Endothelial cell of umbilical vein (primary cell): Measurements from ENCODE around the gene INSYN2B. TPM values are rescaled to one million over a fixed set of nuclear protein-coding genes. Genes with fewer than 3 reads are reported as not detected.

Experiments
- BruUV-seq: library from RNA; stranded (reverse); fragments of 400-500 nt; replicated peaks from 2 replicates; lab custom pipeline; 2021; lab: Mats Ljungman, UMichigan
- CTCF ChIA-PET: fragments of 300-600, 350-600 bp; sonication (Branson Sonifier 250); formaldehyde crosslinking; loops from one replicate; lab custom pipeline; 2021; ENCODE audit warnings: antibody characterized with exemption, inconsistent platforms; lab: Charles Lee
- POLR2A ChIA-PET: fragments of 300-600, 350-600 bp; sonication (Branson Sonifier 250); formaldehyde crosslinking; loops from one replicate; lab custom pipeline; 2021; ENCODE audit warnings: antibody characterized with exemption, inconsistent platforms; lab: Charles Lee
- DNase-seq: peaks from one replicate; pipeline ENCODE4 v3.0.0-alpha.2; 2011; ENCODE audit warnings: low read depth, low spot score
- FAIRE-seq: peaks from 2 replicates; lab custom pipeline; 2011; peaks lifted over from hg19 to GRCh38; lab: Jason Lieb, UNC
- H2AFZ ChIP-seq: 2 replicates; pipeline ENCODE4 v1.6.0; 2012; ENCODE audit warnings: low read depth, low read length, control low read depth, inconsistent platforms
- H3K27ac ChIP-seq: 2 replicates; pipeline ENCODE4 v1.5.1; 2011; ENCODE audit warnings: low read depth, mild to moderate bottlenecking, control low read depth, low read length, moderate library complexity; ENCODE audit not compliant: insufficient read depth
- H3K27me3 ChIP-seq, 2 experiments: 2 replicates each; pipeline versions ENCODE4 v1.6.0 to v1.6.1; 2011; ENCODE audit warnings: low read length in 2 of 2, mixed read lengths in 1 of 2; ENCODE audit not compliant: control insufficient read depth in 2 of 2, insufficient read depth in 2 of 2
- H3K36me3 ChIP-seq, 2 experiments: 2 replicates in 1 of 2; 3 replicates in 1 of 2; pipeline ENCODE4 v1.5.1; 2011; ENCODE audit warnings: low read length in 2 of 2, mild to moderate bottlenecking in 1 of 2, moderate library complexity in 1 of 2; ENCODE audit not compliant: control insufficient read depth in 2 of 2, insufficient read depth in 2 of 2; ENCODE audit errors: extremely low read depth in 1 of 2
- H3K4me1 ChIP-seq: 3 replicates; pipeline ENCODE4 v1.5.1; 2011; ENCODE audit warnings: mild to moderate bottlenecking, low read length; ENCODE audit not compliant: control insufficient read depth, insufficient read depth; ENCODE audit errors: extremely low read depth
- H3K4me2 ChIP-seq: 2 replicates; pipeline ENCODE4 v1.6.1; 2011; ENCODE audit warnings: low read length, control low read depth, mixed read lengths; ENCODE audit not compliant: insufficient read depth
- H3K4me3 ChIP-seq, 3 experiments: fragments of 200-600 bp in 1 of 3; sonication (generic), shearing (Covaris generic) in 1 of 3; replicated peaks in 1 of 3; 2 replicates each; pipeline ENCODE4 v1.5.1; 2011 to 2016; ENCODE audit warnings: control low read depth in 3 of 3, low read length in 3 of 3, mild to moderate bottlenecking in 2 of 3, inconsistent platforms in 1 of 3, low read depth in 1 of 3, moderate library complexity in 1 of 3; ENCODE audit not compliant: insufficient read depth in 1 of 3
- H3K79me2 ChIP-seq: 2 replicates; pipeline ENCODE4 v1.6.0; 2012; ENCODE audit warnings: low read length, inconsistent platforms; ENCODE audit not compliant: control insufficient read depth, insufficient read depth
- H3K9ac ChIP-seq: replicated peaks from 2 replicates; pipeline ENCODE3; 2011; ENCODE audit warnings: low read length, control low read depth; ENCODE audit not compliant: insufficient read depth; ENCODE audit errors: extremely low read depth
- H3K9me1 ChIP-seq: replicated peaks from 3 replicates; pipeline ENCODE4 v1.6.0; 2011; ENCODE audit warnings: mild to moderate bottlenecking, low read length; ENCODE audit not compliant: control insufficient read depth, insufficient read depth; ENCODE audit errors: extremely low read depth
- H3K9me3 ChIP-seq: replicated peaks from 2 replicates; pipeline ENCODE4 v1.5.1; 2012; ENCODE audit warnings: low read length, inconsistent platforms; ENCODE audit not compliant: control insufficient read depth, insufficient read depth
- H4K20me1 ChIP-seq: replicated peaks from 2 replicates; pipeline ENCODE3; 2011; ENCODE audit warnings: mild to moderate bottlenecking, low read length; ENCODE audit not compliant: control insufficient read depth, insufficient read depth; ENCODE audit errors: extremely low read depth
- CTCF ChIP-seq, 2 donors: IDR thresholded peaks; 1 replicate in 1 of 2; 2 replicates in 1 of 2; pipeline ENCODE4 v1.5.1; 2011; ENCODE audit warnings: low read length in 2 of 2, mild to moderate bottlenecking in 2 of 2, moderate library complexity in 2 of 2, control low read depth in 1 of 2, inconsistent platforms in 1 of 2, low read depth in 1 of 2; ENCODE audit not compliant: insufficient read depth in 1 of 2; ENCODE audit errors: extremely low read depth in 1 of 2
- EZH2 ChIP-seq: IDR thresholded peaks from 2 replicates; pipeline ENCODE4 v1.6.1; 2012; ENCODE audit warnings: borderline replicate concordance, low read depth, mild to moderate bottlenecking, moderate library complexity, low read length, inconsistent platforms; ENCODE audit not compliant: severe bottlenecking
- FOS ChIP-seq: IDR thresholded peaks from 2 replicates; pipeline ENCODE4 v1.6.1; 2011; ENCODE audit warnings: mild to moderate bottlenecking, low read length, moderate library complexity, borderline replicate concordance; ENCODE audit not compliant: insufficient read depth
- GATA2 ChIP-seq: IDR thresholded peaks from 2 replicates; pipeline ENCODE4 v1.7.0; 2011; ENCODE audit warnings: low read depth, mild to moderate bottlenecking, moderate library complexity, mixed read lengths, low read length; ENCODE audit not compliant: insufficient read length, insufficient read depth
- JUN ChIP-seq: IDR thresholded peaks from 2 replicates; pipeline ENCODE4 v1.6.1; 2011; ENCODE audit warnings: borderline replicate concordance, low read depth; ENCODE audit not compliant: insufficient read length, insufficient read depth
- MAX ChIP-seq: IDR thresholded peaks from 2 replicates; pipeline ENCODE4 v1.6.1; 2011; ENCODE audit not compliant: insufficient read depth, insufficient read length
- MYC ChIP-seq: IDR thresholded peaks from one replicate; pipeline ENCODE4 v1.6.1; 2011; ENCODE audit warnings: mild to moderate bottlenecking, low read depth, low read length
- POLR2A ChIP-seq: IDR thresholded peaks from 2 replicates; pipeline ENCODE4 v1.6.1; 2012; ENCODE audit warnings: low read depth, mild to moderate bottlenecking, control low read depth, low read length
- POLR2AphosphoS5 ChIP-seq: IDR thresholded peaks from 2 replicates; pipeline ENCODE4 v1.6.1; 2012; ENCODE audit warnings: low read depth, mild to moderate bottlenecking, control low read depth, low read length, moderate library complexity; ENCODE audit not compliant: insufficient read depth
- dilution Hi-C: fragments of 300-500 bp; cut with MboI; formaldehyde crosslinking; loops from one replicate; pipeline ENCODE4 v1.15.0; 2019; ENCODE audit warnings: low sequenced_read_pairs; ENCODE audit not compliant: extremely low pct_ligation_motif_present
- intact Hi-C: fragments of 100-400 bp; cut with micrococcal nuclease; formaldehyde crosslinking; loops from one replicate; pipeline ENCODE4 v1.10.0; 2022
- polyA plus RNA-seq, 4 experiments: library from polyadenylated mRNA; depleted of rRNA in 3 of 4; stranded (reverse) in 3 of 4; unstranded in 1 of 4; fragments of >200 nt; gene quantifications; 2 replicates each; pipeline versions ENCODE4 v1.2.1 to v1.2.3, GENCODE V29; 2011 to 2012; ENCODE audit warnings: missing spikeins in 1 of 4
- total RNA-seq: library from RNA; stranded (reverse); gene quantifications from 2 replicates; pipeline ENCODE4 v1.2.3, GENCODE V29; 2021

Gene INSYN2B
- total and polyA plus RNA-seq, 2 donors (not counting 3 experiments of a cell fraction or from before 2014, with no cell fraction given) = 8.2 to 17.1 TPM

GRCh38 chr5:169908864-169909263, 71.4 kb downstream of the INSYN2B start:
- intact Hi-C loops = no loop called here
- DNase-seq (no peak), FAIRE-seq (no peak)
- peaks cover 5% of the 10 kb centered on the region for H3K79me2 ChIP-seq
- no TSS peak for BruUV-seq
- dilution Hi-C loops = no loop called here
- no peaks in the 10 kb centered on the region for H3K9me1 ChIP-seq
- H4K20me1 ChIP-seq = no peaks in the 10 kb centered on the region
- no peaks in the 10 kb centered on the region for H3K9me3 ChIP-seq
- no peaks in the 10 kb centered on the region for H3K36me3 ChIP-seq
- H3K27ac ChIP-seq = no peak overlapping the region
- H2AFZ ChIP-seq = no peak overlapping the region
- CTCF ChIA-PET = interaction anchor here (3.2 kb wide), 1 partner anchor 72 kb away, joined by 18 read pairs; the partner anchor contains the start of gene INSYN2B
- no peaks in the 10 kb centered on the region for H3K4me1 ChIP-seq
- no peak overlapping the region for H3K4me2 ChIP-seq
- no peak for TF ChIP-seq CTCF (IDR thresholded peaks at IDR 0.05; ENCODE audit: extremely low read depth in 1 of 2, insufficient read depth in 1 of 2, low read depth in 1 of 2, low read length in 2 of 2)
- TF ChIP-seq JUN = no peak
- TF ChIP-seq EZH2 = no peak
- TF ChIP-seq POLR2AphosphoS5 = no peak
- TF ChIP-seq MAX = no peak
- no peak for TF ChIP-seq MYC
- no peak for TF ChIP-seq GATA2
- TF ChIP-seq FOS = no peak
- TF ChIP-seq POLR2A = no peak
- H3K9ac ChIP-seq = no peak overlapping the region
- H3K27me3 ChIP-seq = no peaks in the 10 kb centered on the region
- POLR2A ChIA-PET = no interaction called here
- H3K4me3 ChIP-seq = no peak overlapping the region
